ENCODE results near the gene NRG3.
A peak's percentile ranks its signal among the peaks of the same experiment; 100 is the strongest.

Gene NRG3

DNA sequence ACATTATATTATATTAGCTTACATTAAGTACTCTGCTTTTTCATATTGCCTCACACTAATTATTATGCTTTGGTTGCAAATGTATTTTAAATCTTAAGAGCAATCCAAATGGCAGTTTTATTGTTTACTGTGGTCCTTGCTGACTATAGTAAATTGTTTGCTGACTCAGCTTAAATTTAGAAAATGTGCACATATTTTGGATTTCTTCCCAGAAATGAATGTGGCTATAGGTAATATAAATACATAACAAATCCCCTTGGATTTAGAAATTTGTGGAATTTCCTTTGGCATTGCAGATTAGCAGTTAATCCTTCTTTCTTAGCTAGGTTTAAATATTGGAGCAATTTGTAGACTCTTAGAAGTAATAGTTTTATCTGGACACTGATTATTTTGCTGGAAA, 565.8 kb downstream of the NRG3 start (continued):
- no peak for TF ChIP-seq ZNF8 (CRISPR knock-in tag; IDR thresholded peaks at IDR 0.05)

- TF ChIP-seq ZC3H10 (CRISPR knock-in tag; IDR thresholded peaks at IDR 0.05): no peak
- TF ChIP-seq ZNF70 (CRISPR knock-in tag; IDR thresholded peaks at IDR 0.05): no peak
- TF ChIP-seq RARB (CRISPR knock-in tag; IDR thresholded peaks at IDR 0.05): no peak
- TF ChIP-seq CREB5 (CRISPR knock-in tag; IDR thresholded peaks at IDR 0.05; ENCODE audit: low read depth): no peak
- TF ChIP-seq CSDC2 (CRISPR knock-in tag; IDR thresholded peaks at IDR 0.05): no peak
- no peak for TF ChIP-seq GLIS3 (CRISPR knock-in tag; IDR thresholded peaks at IDR 0.05)
- TF ChIP-seq BACH2 (CRISPR knock-in tag; IDR thresholded peaks at IDR 0.05; ENCODE audit: borderline replicate concordance): no peak
- no peak for TF ChIP-seq PATZ1 (CRISPR knock-in tag; IDR thresholded peaks at IDR 0.05; ENCODE audit: borderline replicate concordance)
- TF ChIP-seq ESRRG (CRISPR knock-in tag; IDR thresholded peaks at IDR 0.05): no peak
- TF ChIP-seq SNAI2 (CRISPR knock-in tag; IDR thresholded peaks at IDR 0.05): no peak
- TF ChIP-seq TOX (CRISPR knock-in tag; IDR thresholded peaks at IDR 0.05; ENCODE audit: borderline replicate concordance): no peak
- TF ChIP-seq, protein P1, sequence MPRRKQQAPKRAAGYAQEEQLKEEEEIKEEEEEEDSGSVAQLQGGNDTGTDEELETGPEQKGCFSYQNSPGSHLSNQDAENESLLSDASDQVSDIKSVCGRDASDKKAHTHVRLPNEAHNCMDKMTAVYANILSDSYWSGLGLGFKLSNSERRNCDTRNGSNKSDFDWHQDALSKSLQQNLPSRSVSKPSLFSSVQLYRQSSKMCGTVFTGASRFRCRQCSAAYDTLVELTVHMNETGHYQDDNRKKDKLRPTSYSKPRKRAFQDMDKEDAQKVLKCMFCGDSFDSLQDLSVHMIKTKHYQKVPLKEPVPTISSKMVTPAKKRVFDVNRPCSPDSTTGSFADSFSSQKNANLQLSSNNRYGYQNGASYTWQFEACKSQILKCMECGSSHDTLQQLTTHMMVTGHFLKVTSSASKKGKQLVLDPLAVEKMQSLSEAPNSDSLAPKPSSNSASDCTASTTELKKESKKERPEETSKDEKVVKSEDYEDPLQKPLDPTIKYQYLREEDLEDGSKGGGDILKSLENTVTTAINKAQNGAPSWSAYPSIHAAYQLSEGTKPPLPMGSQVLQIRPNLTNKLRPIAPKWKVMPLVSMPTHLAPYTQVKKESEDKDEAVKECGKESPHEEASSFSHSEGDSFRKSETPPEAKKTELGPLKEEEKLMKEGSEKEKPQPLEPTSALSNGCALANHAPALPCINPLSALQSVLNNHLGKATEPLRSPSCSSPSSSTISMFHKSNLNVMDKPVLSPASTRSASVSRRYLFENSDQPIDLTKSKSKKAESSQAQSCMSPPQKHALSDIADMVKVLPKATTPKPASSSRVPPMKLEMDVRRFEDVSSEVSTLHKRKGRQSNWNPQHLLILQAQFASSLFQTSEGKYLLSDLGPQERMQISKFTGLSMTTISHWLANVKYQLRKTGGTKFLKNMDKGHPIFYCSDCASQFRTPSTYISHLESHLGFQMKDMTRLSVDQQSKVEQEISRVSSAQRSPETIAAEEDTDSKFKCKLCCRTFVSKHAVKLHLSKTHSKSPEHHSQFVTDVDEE (CRISPR knock-in tag; IDR thresholded peaks at IDR 0.05): no peak
- no peak for TF ChIP-seq TCF4 (CRISPR knock-in tag; IDR thresholded peaks at IDR 0.05; ENCODE audit: borderline replicate concordance)
- no peak for ATAC-seq
Measured at GRCh38 chr10:82452046-82452445, 577.1 kb downstream of the NRG3 start.

DNA sequence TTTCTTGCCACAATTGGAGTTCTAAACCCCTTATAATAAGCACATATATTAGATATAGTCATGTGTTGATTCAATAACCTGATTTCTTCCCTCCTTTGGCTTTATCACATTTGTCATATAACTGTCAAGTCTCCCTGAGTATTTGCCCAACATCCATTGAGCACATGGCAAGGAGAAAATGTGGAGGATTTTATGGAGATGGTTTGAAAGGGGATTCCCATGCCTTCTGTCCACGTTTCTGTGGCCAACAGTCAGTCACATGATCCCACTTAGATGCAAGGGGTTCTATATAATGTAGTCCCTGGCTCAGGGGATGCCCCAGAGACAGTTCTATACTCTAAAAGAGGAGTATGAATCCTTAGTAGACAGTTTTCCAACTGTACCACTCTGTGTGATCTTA, 577.7 kb downstream of the NRG3 start:
- ATAC-seq: no peak
- TF ChIP-seq PATZ1 (CRISPR knock-in tag; IDR thresholded peaks at IDR 0.05; ENCODE audit: borderline replicate concordance): no peak

DNA sequence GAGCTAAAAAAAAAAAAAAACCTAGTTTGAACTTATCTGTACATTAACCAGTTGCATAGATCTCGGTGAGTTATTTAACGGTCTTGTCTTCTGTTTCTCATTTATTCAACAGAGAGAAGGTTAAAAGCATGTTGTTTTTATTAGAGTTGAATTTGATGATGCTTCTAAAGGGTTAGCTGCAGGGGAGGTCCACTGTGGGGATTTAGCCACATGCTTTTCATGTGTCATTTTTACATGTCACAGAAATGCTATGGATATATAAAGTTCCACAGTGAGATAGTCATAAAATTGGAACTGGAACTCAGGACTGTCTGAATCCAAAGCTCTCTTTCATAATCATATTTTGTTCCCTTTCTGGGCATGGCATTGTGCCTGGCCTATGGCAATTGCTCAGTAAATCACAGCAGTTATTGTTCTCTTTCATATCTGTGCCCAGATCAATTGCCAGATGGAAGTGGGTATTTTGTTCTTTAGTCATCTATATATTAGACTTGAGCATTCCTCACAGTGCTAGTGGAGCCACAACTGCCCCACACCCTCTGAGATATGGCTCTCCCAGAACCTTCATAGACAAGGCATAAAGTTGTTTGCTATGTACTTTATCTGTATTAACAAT, 578.8 kb downstream of the NRG3 start:
- TF ChIP-seq TCF4 (CRISPR knock-in tag; IDR thresholded peaks at IDR 0.05; ENCODE audit: borderline replicate concordance) (peak; percentile 16; the same call in 1 of the 2 replicates), BACH2 (CRISPR knock-in tag; IDR thresholded peaks at IDR 0.05; ENCODE audit: borderline replicate concordance) (no peak)
- TF ChIP-seq, protein P1 (CRISPR knock-in tag; IDR thresholded peaks at IDR 0.05): no peak
- no peak; the same call in 1 of the 3 replicates for ATAC-seq
